MCF 10A (cell line): Measurements from ENCODE around the gene OR5AL1. TPM values are rescaled to one million over a fixed set of nuclear protein-coding genes. Genes with fewer than 3 reads are reported as not detected.

ENCODE experiments used
- Bru-seq: library from RNA; stranded (reverse); fragments of 400-500 nt; gene quantifications from one replicate; lab custom pipeline; 2021; lab: Mats Ljungman, UMichigan
- BruChase-seq, 2 experiments: library from RNA; stranded (reverse); fragments of 400-500 nt; gene quantifications; one replicate each; lab custom pipeline; 2021; lab: Mats Ljungman, UMichigan
- BruUV-seq: library from RNA; stranded (reverse); fragments of 400-500 nt; replicated peaks from 2 replicates; lab custom pipeline; 2021; lab: Mats Ljungman, UMichigan
- CTCF ChIA-PET: fragments of 300-600 bp; sonication (Branson Sonifier 250); formaldehyde crosslinking; extraction: SDS; loops from one replicate; lab custom pipeline; 2021; ENCODE audit warnings: antibody characterized with exemption, inconsistent platforms; lab: Yijun Ruan, JAX
- POLR2A ChIA-PET: fragments of 300-600, 350-650 bp; sonication (Branson Sonifier 250); formaldehyde crosslinking; extraction: SDS; loops from one replicate; lab custom pipeline; 2020; ENCODE audit warnings: antibody characterized with exemption, inconsistent platforms; lab: Yijun Ruan, JAX
- DNase-seq: peaks from one replicate; pipeline ENCODE4 v3.0.0-alpha.2; 2018; ENCODE audit not compliant: unreplicated experiment
- H3K27ac Mint-ChIP-seq: one replicate; pipeline ENCODE4 v1.8.0; 2022; ENCODE audit warnings: mild to moderate bottlenecking, low read depth, mixed read lengths; ENCODE audit not compliant: unreplicated experiment
- H3K27me3 Mint-ChIP-seq: one replicate; pipeline ENCODE4 v1.8.0; 2022; ENCODE audit warnings: mixed read lengths; ENCODE audit not compliant: insufficient read depth, unreplicated experiment
- H3K36me3 Mint-ChIP-seq: one replicate; pipeline ENCODE4 v1.8.0; 2022; ENCODE audit warnings: mild to moderate bottlenecking, moderate library complexity, mixed read lengths; ENCODE audit not compliant: insufficient read depth, unreplicated experiment
- H3K4me1 Mint-ChIP-seq: one replicate; pipeline ENCODE4 v1.8.0; 2022; ENCODE audit warnings: mixed read lengths; ENCODE audit not compliant: insufficient read depth, unreplicated experiment
- H3K4me3 Mint-ChIP-seq: one replicate; pipeline ENCODE4 v1.8.0; 2022; ENCODE audit warnings: mild to moderate bottlenecking, moderate library complexity, mixed read lengths; ENCODE audit not compliant: unreplicated experiment
- H3K9me3 Mint-ChIP-seq: one replicate; pipeline ENCODE4 v1.8.0; 2022; ENCODE audit warnings: mixed read lengths; ENCODE audit not compliant: unreplicated experiment
- intact Hi-C: fragments of 100-400 bp; cut with micrococcal nuclease; formaldehyde crosslinking; loops from 2 replicates; pipeline ENCODE4 v1.14.1; 2022
- long read RNA-seq: library from polyadenylated mRNA; stranded (forward); transcript quantifications from one replicate; pipeline ENCODE4 v2.0.0, GENCODE V29; 2022
- total RNA-seq: library from RNA; stranded (reverse); gene quantifications from 2 replicates; pipeline ENCODE4 v1.2.3, GENCODE V29; 2022
- TF ChIP-seq, protein P1 (sequence below): fragments of 200-600 bp; IDR thresholded peaks from one replicate; pipeline ENCODE4 v1.8.0; 2022; ENCODE audit warnings: antibody characterized with exemption, mild to moderate bottlenecking; ENCODE audit not compliant: unreplicated experiment

Gene OR5AL1
- total RNA-seq (not detected in 2 replicates), Bru-seq, nascent RNA (not detected), BruChase-seq, experiment 1, labeled RNA remaining after a 6-hour chase (not detected), BruChase-seq, experiment 2, labeled RNA remaining after a 2-hour chase (not detected)
- long read RNA-seq: 0 reads

DNA sequence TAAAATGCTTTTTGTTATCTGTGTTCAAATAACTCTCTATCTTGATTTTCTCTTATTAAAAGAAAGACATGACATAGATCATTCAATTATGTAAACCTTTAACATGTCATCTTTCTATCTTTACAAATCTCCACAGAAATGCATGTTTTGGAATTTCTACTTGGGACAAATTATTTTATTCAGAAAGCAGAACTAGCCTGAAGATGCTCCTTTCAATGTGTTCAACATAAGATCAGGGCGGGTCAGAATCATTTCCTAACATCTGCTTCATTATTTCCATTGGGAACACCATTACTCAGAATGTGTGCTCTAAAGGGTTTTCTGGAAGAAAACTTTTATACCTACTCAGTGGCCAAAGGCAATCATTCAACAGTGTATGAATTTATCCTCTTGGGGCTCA lies at the start of gene OR5AL1:
OR5AL1 (plus strand) TSS at position 301 of the 400 bp plus-strand sequence.
- DNase-seq: no peak
- Mint-ChIP-seq H3K27me3 (no peaks in the 10 kb centered on the region), H3K4me1 (no peaks in the 10 kb centered on the region), H3K36me3 (no peaks in the 10 kb centered on the region), H3K4me3 (no peak within 1 kb of the TSS), H3K27ac (no peak within 1 kb of the TSS), H3K9me3 (peaks cover 32% of the 10 kb centered on the region)
- POLR2A ChIA-PET: interaction anchor here (0.6 kb wide), 1 partner anchor 183 kb away, joined by 3 read pairs; no protein-coding TSS in a partner anchor
- TF ChIP-seq, protein P1, sequence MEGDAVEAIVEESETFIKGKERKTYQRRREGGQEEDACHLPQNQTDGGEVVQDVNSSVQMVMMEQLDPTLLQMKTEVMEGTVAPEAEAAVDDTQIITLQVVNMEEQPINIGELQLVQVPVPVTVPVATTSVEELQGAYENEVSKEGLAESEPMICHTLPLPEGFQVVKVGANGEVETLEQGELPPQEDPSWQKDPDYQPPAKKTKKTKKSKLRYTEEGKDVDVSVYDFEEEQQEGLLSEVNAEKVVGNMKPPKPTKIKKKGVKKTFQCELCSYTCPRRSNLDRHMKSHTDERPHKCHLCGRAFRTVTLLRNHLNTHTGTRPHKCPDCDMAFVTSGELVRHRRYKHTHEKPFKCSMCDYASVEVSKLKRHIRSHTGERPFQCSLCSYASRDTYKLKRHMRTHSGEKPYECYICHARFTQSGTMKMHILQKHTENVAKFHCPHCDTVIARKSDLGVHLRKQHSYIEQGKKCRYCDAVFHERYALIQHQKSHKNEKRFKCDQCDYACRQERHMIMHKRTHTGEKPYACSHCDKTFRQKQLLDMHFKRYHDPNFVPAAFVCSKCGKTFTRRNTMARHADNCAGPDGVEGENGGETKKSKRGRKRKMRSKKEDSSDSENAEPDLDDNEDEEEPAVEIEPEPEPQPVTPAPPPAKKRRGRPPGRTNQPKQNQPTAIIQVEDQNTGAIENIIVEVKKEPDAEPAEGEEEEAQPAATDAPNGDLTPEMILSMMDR: no peak
- intact Hi-C loops: no loop called here
- CTCF ChIA-PET: no interaction called here
- BruUV-seq: no TSS peak

DNA sequence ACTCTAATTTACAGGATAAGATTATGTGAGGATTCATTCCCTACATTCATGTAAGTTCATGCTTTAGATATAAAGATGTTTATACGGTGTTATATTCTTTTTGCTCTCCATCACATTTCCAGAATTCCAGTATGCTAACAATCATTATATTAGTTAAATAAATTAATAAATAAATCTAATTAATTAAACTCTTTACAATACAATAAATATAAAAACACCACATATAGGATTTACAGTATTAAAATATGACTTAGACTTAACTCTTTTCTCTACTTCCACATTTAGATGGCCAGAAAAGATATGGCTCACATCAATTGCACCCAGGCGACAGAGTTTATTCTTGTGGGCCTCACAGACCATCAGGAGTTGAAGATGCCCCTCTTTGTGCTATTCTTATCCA lies 37.2 kb upstream of the OR5AL1 start, which contains the start of gene OR8U1:
OR8U1 (plus strand) TSS at position 301 of the 400 bp plus-strand sequence; CDS start at position 301, 0 bp downstream.
- no peak within 1 kb of the TSS for H3K4me3 Mint-ChIP-seq
- TF ChIP-seq, protein P1: no peak
- H3K9me3 Mint-ChIP-seq: peaks cover 38% of the 10 kb centered on the region
- H3K27ac Mint-ChIP-seq: no peak within 1 kb of the TSS
- no peaks in the 10 kb centered on the region for H3K36me3 Mint-ChIP-seq
- CTCF ChIA-PET: no interaction called here
- BruUV-seq: no TSS peak
- H3K27me3 Mint-ChIP-seq: no peaks in the 10 kb centered on the region
- POLR2A ChIA-PET: no interaction called here
- DNase-seq: no peak
- intact Hi-C loops: no loop called here
- H3K4me1 Mint-ChIP-seq: no peaks in the 10 kb centered on the region

DNA sequence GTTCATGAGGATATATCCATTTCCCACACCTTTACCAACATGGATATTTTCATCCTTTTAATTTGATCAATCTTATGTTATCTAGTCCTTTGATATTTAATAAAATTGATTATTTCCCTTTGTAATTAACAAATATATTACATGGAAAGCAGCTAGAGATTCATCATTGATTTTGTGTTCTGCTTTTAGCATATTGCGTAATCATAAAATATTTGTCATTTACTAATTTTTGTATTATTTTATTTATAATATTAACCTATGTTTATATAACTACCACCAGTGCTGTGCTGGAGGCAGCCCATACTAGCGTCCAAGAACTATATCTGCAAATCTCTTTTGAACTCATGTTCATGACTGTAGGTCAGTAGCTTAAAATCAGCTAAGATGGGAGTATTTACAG lies 32.4 kb upstream of the OR5AL1 start:
- H3K9me3 Mint-ChIP-seq: peaks cover 26% of the 10 kb centered on the region
- ChIA-PET POLR2A (no interaction called here), CTCF (no interaction called here)
- DNase-seq: no peak
- H3K36me3 Mint-ChIP-seq: no peaks in the 10 kb centered on the region
- TF ChIP-seq, protein P1: no peak
- no peak overlapping the region for H3K27ac Mint-ChIP-seq
- H3K27me3 Mint-ChIP-seq: no peaks in the 10 kb centered on the region
- BruUV-seq: no TSS peak
- intact Hi-C loops: no loop called here
- no peaks in the 10 kb centered on the region for H3K4me1 Mint-ChIP-seq
- H3K4me3 Mint-ChIP-seq: no peak overlapping the region

DNA sequence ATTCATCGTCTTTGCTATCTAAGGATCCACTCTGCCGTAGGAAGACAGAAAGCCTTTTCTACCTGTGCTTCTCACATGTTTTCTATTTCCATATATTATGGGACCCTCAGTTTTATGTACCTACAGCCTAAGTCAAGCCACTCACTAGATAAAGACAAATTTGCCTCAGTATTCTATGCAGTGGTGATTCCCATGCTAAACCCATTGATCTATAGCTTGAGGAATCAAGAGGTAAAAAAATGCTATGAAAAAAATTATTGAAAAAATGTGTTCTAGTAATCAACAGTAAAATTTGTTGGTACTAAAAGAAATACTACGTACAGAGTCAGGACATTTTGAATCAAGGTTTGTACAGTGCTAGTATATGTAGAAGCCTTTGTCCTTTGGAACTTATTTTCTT lies 18.1 kb upstream of the OR5AL1 start:
- Mint-ChIP-seq H3K36me3 (no peaks in the 10 kb centered on the region), H3K27me3 (no peaks in the 10 kb centered on the region), H3K9me3 (peaks cover 14% of the 10 kb centered on the region), H3K4me1 (no peaks in the 10 kb centered on the region), H3K4me3 (no peak overlapping the region), H3K27ac (no peak overlapping the region)
- ChIA-PET CTCF (interaction anchor here (0.6 kb wide), 1 partner anchor 16 kb away, joined by 4 read pairs; no protein-coding TSS in a partner anchor), POLR2A (no interaction called here)
- no TSS peak for BruUV-seq
- intact Hi-C loops: no loop called here
- no peak for DNase-seq
- TF ChIP-seq, protein P1: no peak
